Measurements from ENCODE around the gene IDH1.
"Not testable (repeated sequence)": the region's sequence is repeated elsewhere in the genome, so short reads cannot be mapped to it uniquely, and the experiment has no call there.

Gene IDH1

GRCh38 chr2:208254871-208255556 is at the start of gene IDH1:
IDH1 (minus strand) TSS chr2:208255071; CDS start chr2:208251551, 3,520 bp downstream.
- peak; percentile 91 to 92 for DNase-seq (ENCODE audit: low read depth in 1 of 2, low spot score in 1 of 2)

GRCh38 chr2:208304157-208304556 is 49.3 kb upstream of the IDH1 start:
- no peak for DNase-seq (ENCODE audit: low read depth in 1 of 2, low spot score in 1 of 2)

GRCh38 chr2:208300847-208301618 is 46.2 kb upstream of the IDH1 start:
- no peak for DNase-seq (ENCODE audit: low read depth in 1 of 2, low spot score in 1 of 2)

- no peak for DNase-seq (ENCODE audit: low read depth in 1 of 2, low spot score in 1 of 2)
Observed at GRCh38 chr2:208297961-208298360, 43.1 kb upstream of the IDH1 start.

- DNase-seq (ENCODE audit: low read depth in 1 of 2, low spot score in 1 of 2) = no peak
Observed at GRCh38 chr2:208296610-208297009, 41.7 kb upstream of the IDH1 start.

GRCh38 chr2:208295834-208296233 is 41.0 kb upstream of the IDH1 start:
- DNase-seq (ENCODE audit: low read depth in 1 of 2, low spot score in 1 of 2) = no peak

GRCh38 chr2:208294482-208295024 is 39.7 kb upstream of the IDH1 start:
- no peak for DNase-seq (ENCODE audit: low read depth in 1 of 2, low spot score in 1 of 2)

- no peak for DNase-seq (ENCODE audit: low read depth in 1 of 2, low spot score in 1 of 2)
Observed at GRCh38 chr2:208285853-208286252, 31.0 kb upstream of the IDH1 start.

- DNase-seq (ENCODE audit: low read depth in 1 of 2, low spot score in 1 of 2) = no peak
Observed at GRCh38 chr2:208280933-208281332, 26.1 kb upstream of the IDH1 start.

- no peak for DNase-seq (ENCODE audit: low read depth in 1 of 2, low spot score in 1 of 2)
Observed at GRCh38 chr2:208280234-208280633, 25.4 kb upstream of the IDH1 start.

- no peak for DNase-seq (ENCODE audit: low read depth in 1 of 2, low spot score in 1 of 2)
Observed at GRCh38 chr2:208279236-208279635, 24.4 kb upstream of the IDH1 start.

- no peak for DNase-seq (ENCODE audit: low read depth in 1 of 2, low spot score in 1 of 2)
Observed at GRCh38 chr2:208278549-208278948, 23.7 kb upstream of the IDH1 start.

GRCh38 chr2:208274748-208275147 is 19.9 kb upstream of the IDH1 start:
- DNase-seq (ENCODE audit: low read depth in 1 of 2, low spot score in 1 of 2) = no peak

GRCh38 chr2:208269091-208269490 is 14.2 kb upstream of the IDH1 start:
- no peak for DNase-seq (ENCODE audit: low read depth in 1 of 2, low spot score in 1 of 2)

GRCh38 chr2:208268156-208268952 is 13.5 kb upstream of the IDH1 start:
- DNase-seq (ENCODE audit: low read depth in 1 of 2, low spot score in 1 of 2) = no peak

- DNase-seq (ENCODE audit: low read depth in 1 of 2, low spot score in 1 of 2) = not testable (repeated sequence)
Observed at GRCh38 chr2:208267526-208267925, 12.7 kb upstream of the IDH1 start.

- no peak for DNase-seq (ENCODE audit: low read depth in 1 of 2, low spot score in 1 of 2)
Observed at GRCh38 chr2:208266936-208267335, 12.1 kb upstream of the IDH1 start.

GRCh38 chr2:208266553-208266893 is 11.7 kb upstream of the IDH1 start:
- no peak for DNase-seq (ENCODE audit: low read depth in 1 of 2, low spot score in 1 of 2)

- peak; percentile 65 to 85 for DNase-seq (ENCODE audit: low read depth in 1 of 2, low spot score in 1 of 2)
Observed at GRCh38 chr2:208265801-208266552, 11.1 kb upstream of the IDH1 start, which contains the start of gene PIKFYVE. PIKFYVE (plus strand) TSS chr2:208266255; CDS start chr2:208271520, 5,265 bp downstream.

- DNase-seq (ENCODE audit: low read depth in 1 of 2, low spot score in 1 of 2) = peak in 1 of 2 donors; percentile 33
Observed at GRCh38 chr2:208265371-208265800, 10.5 kb upstream of the IDH1 start.

Data from activated CD4-positive, alpha-beta T cell treated with anti-CD3 and anti-CD28 coated beads, Interleukin-2, amount 50 U/mL, for 24 hours (primary cell).